Smooth muscle cell (in vitro differentiated cells): ENCODE results near the gene CMC4. TPM values are rescaled to one million over a fixed set of nuclear protein-coding genes. Genes with fewer than 3 reads are reported as not detected.
A peak's percentile ranks its signal among the peaks of the same experiment; 100 is the strongest.

ENCODE experiments used
- DNase-seq: peaks from one replicate; lab custom pipeline; 2025; ENCODE audit not compliant: unreplicated experiment; lab: John Stamatoyannopoulos, UW
- H2AFZ ChIP-seq: fragments of 200-600 bp; sonication (generic); 2 replicates; pipeline ENCODE4 v1.6.0; 2016; ENCODE audit warnings: antibody characterized with exemption, low read depth, mild to moderate bottlenecking
- H3F3A ChIP-seq: fragments of 200-600 bp; sonication (generic); 2 replicates; pipeline ENCODE4 v1.6.0; 2017; ENCODE audit warnings: antibody characterized with exemption, low read depth
- H3K27ac ChIP-seq: fragments of 200-600 bp; sonication (generic); 2 replicates; pipeline ENCODE4 v1.5.1; 2016; ENCODE audit warnings: low read depth, mild to moderate bottlenecking
- H3K27me3 ChIP-seq: fragments of 200-600 bp; sonication (generic); 2 replicates; pipeline ENCODE4 v1.6.1; 2016; ENCODE audit warnings: low read depth, mild to moderate bottlenecking
- H3K36me3 ChIP-seq: fragments of 200-600 bp; sonication (generic); 2 replicates; pipeline ENCODE4 v1.5.1; 2016; ENCODE audit warnings: low read depth
- H3K4me1 ChIP-seq: fragments of 200-600 bp; sonication (generic); 2 replicates; pipeline ENCODE4 v1.5.1; 2016; ENCODE audit warnings: low read depth
- H3K4me2 ChIP-seq: fragments of 200-600 bp; sonication (generic); 2 replicates; pipeline ENCODE4 v1.6.0; 2016; ENCODE audit warnings: mild to moderate bottlenecking
- H3K4me3 ChIP-seq: fragments of 200-600 bp; sonication (generic); 2 replicates; pipeline ENCODE4 v1.5.1; 2016; ENCODE audit warnings: mild to moderate bottlenecking
- H3K79me2 ChIP-seq: fragments of 200-600 bp; sonication (generic); 2 replicates; pipeline ENCODE4 v1.6.0; 2016; ENCODE audit warnings: low read depth, mild to moderate bottlenecking
- H3K9ac ChIP-seq: fragments of 200-600 bp; sonication (generic); 2 replicates; pipeline ENCODE4 v1.6.0; 2016; ENCODE audit warnings: low read depth
- H3K9me3 ChIP-seq: fragments of 200-600 bp; sonication (generic); replicated peaks from 2 replicates; pipeline ENCODE4 v1.5.1; 2016; ENCODE audit warnings: low read depth
- H4K20me1 ChIP-seq: fragments of 200-600 bp; sonication (generic); 2 replicates; pipeline ENCODE4 v1.6.0; 2016; ENCODE audit warnings: low read depth
- CTCF ChIP-seq: fragments of 200-600 bp; sonication (generic); IDR thresholded peaks from 2 replicates; pipeline ENCODE4 v1.5.1; 2017; ENCODE audit warnings: borderline replicate concordance, mild to moderate bottlenecking, antibody characterized with exemption; ENCODE audit not compliant: insufficient read depth, poor library complexity, severe bottlenecking
- WGBS: methylation state at CpG from one replicate; pipeline ENCODE4 v1.1.7; 2016; ENCODE audit warnings: low lambda C conversion rate; 5-methylcytosine and 5-hydroxymethylcytosine counted together
- polyA plus RNA-seq: library from polyadenylated mRNA; unstranded; fragments of >200 nt; fragmentation: Nextera tagmentation; extraction: Ambion mirVana; gene quantifications from 2 replicates; pipeline ENCODE4 v1.2.1, GENCODE V29; 2016
- total RNA-seq: library from RNA; depleted of rRNA; stranded (reverse); fragments of >200 nt; gene quantifications from 2 replicates; pipeline ENCODE4 v1.2.3, GENCODE V29; 2014

CMC4 gene
- total and polyA plus RNA-seq, 2 experiments from 2014 or later: 21.2 to 24.5 TPM

GRCh38 chrX:155028129-155028528 is 42.8 kb downstream of the CMC4 start:
- H3K79me2 ChIP-seq: peaks cover 12% of the 10 kb centered on the region
- peaks cover 3% of the 10 kb centered on the region for H3F3A ChIP-seq
- no peak overlapping the region for H2AFZ ChIP-seq
- peak overlapping the region; percentile 95 for H3K9ac ChIP-seq
- H3K27me3 ChIP-seq: no peaks in the 10 kb centered on the region
- peak overlapping the region; percentile 71 for H3K4me3 ChIP-seq
- H3K4me1 ChIP-seq: no peaks in the 10 kb centered on the region
- WGBS: 40% methylated on average over 3 of the region's 3 CpGs
- H3K9me3 ChIP-seq: no peaks in the 10 kb centered on the region
- DNase-seq: no peak
- no peaks in the 10 kb centered on the region for H4K20me1 ChIP-seq
- peak overlapping the region; percentile 90 for H3K4me2 ChIP-seq
- H3K27ac ChIP-seq: peak overlapping the region; percentile 99
- TF ChIP-seq CTCF: no peak
- no peaks in the 10 kb centered on the region for H3K36me3 ChIP-seq

GRCh38 chrX:155027509-155028066 is 43.3 kb downstream of the CMC4 start:
- Histone ChIP-seq H3K9me3 (no peaks in the 10 kb centered on the region), H3K9ac (peak overlapping the region; percentile 95), H3K27ac (peak overlapping the region; percentile 99), H3K4me3 (peak overlapping the region; percentile 71), H3K36me3 (no peaks in the 10 kb centered on the region), H3K79me2 (peaks cover 8% of the 10 kb centered on the region), H3F3A (peaks cover 3% of the 10 kb centered on the region), H3K27me3 (no peaks in the 10 kb centered on the region), H3K4me2 (peak overlapping the region; percentile 90), H2AFZ (no peak overlapping the region), H3K4me1 (no peaks in the 10 kb centered on the region), H4K20me1 (no peaks in the 10 kb centered on the region)
- no peak for TF ChIP-seq CTCF
- WGBS: 36% methylated on average over 14 of the region's 14 CpGs
- no peak for DNase-seq

GRCh38 chrX:155026727-155027508 is 44.0 kb downstream of the CMC4 start, which contains the start of gene FUNDC2:
TSS of gene FUNDC2 (plus strand) at chrX:155026844. CDS start at chrX:155026939, 95 bp downstream.
- Histone ChIP-seq H3K4me3 (peak within 1 kb of the TSS; percentile 71), H3K4me2 (peak within 1 kb of the TSS; percentile 90), H3K4me1 (no peaks in the 10 kb centered on the region), H4K20me1 (no peaks in the 10 kb centered on the region), H3K9ac (peak within 1 kb of the TSS; percentile 95), H2AFZ (peak within 1 kb of the TSS; percentile 35), H3K9me3 (no peaks in the 10 kb centered on the region), H3F3A (peaks cover 3% of the 10 kb centered on the region), H3K36me3 (no peaks in the 10 kb centered on the region), H3K27me3 (no peaks in the 10 kb centered on the region), H3K79me2 (peaks cover 8% of the 10 kb centered on the region), H3K27ac (peak within 1 kb of the TSS; percentile 99)
- WGBS: 59% methylated on average over 49 of the region's 82 CpGs
- peak; percentile 61 for DNase-seq
- TF ChIP-seq CTCF: no peak
